Measurements from ENCODE around the gene ANKRD55.

- TF ChIP-seq FOXM1 (IDR thresholded peaks at IDR 0.05; ENCODE audit: borderline replicate concordance), result no peak
- no peak for TF ChIP-seq BHLHE40 (IDR thresholded peaks at IDR 0.05; ENCODE audit: borderline replicate concordance)
- TF ChIP-seq ARNT (IDR thresholded peaks at IDR 0.05), result no peak
- no peak for TF ChIP-seq SUZ12 (IDR thresholded peaks at IDR 0.05)
- TF ChIP-seq SP1 (IDR thresholded peaks at IDR 0.05), result no peak
- TF ChIP-seq FOXK2 (IDR thresholded peaks at IDR 0.05), result no peak
- TF ChIP-seq NFRKB (IDR thresholded peaks at IDR 0.05), result no peak
- no peak for TF ChIP-seq FOXA1 (IDR thresholded peaks at IDR 0.05)
- TF ChIP-seq L3MBTL2 (conservative IDR thresholded peaks at IDR 0.05), result no peak
- TF ChIP-seq ZNF384 (IDR thresholded peaks at IDR 0.05), result no peak
These were observed 139.2 kb downstream of the ANKRD55 start for GRCh38 chr5:56093970-56094369.

All from HEK293T (cell line).